Measurements from ENCODE around the gene DHX8. TPM values are rescaled to one million over a fixed set of nuclear protein-coding genes. Genes with fewer than 3 reads are reported as not detected.

DHX8 gene
- total RNA-seq (2014; rRNA removed) (34.5 and 41.9 TPM in 2 replicates), Bru-seq, nascent RNA (percentile 72 among the genes with signal in this experiment), BruChase-seq, experiment 1, labeled RNA remaining after a 6-hour chase (percentile 84 among the genes with signal in this experiment), BruChase-seq, experiment 2, labeled RNA remaining after a 2-hour chase (percentile 77 among the genes with signal in this experiment)
- long read RNA-seq, full-length matches to known transcripts = 39 of 69 reads
- long read RNA-seq, partial matches to known transcripts = 10 of 69 reads
- long read RNA-seq, other reads (novel, unspliced or antisense) = 20 of 69 reads

GRCh38 chr17:43483674-43484551 is at the start of gene DHX8:
DHX8 (plus strand) TSS chr17:43483975; CDS start chr17:43484038, 63 bp downstream.
- peak within 1 kb of the TSS; percentile 94 for H3K4me3 ChIP-seq (ENCODE audit: low read length)
- H2AFZ ChIP-seq (ENCODE audit: low read length) = peak within 1 kb of the TSS; percentile 93
- no peaks in the 10 kb centered on the region for H3K27me3 ChIP-seq (ENCODE audit: low read length)
- intact Hi-C loops (cut with micrococcal nuclease) = loop anchor here (2.0 kb wide), 1 partner anchor 89 kb away; no protein-coding TSS in a partner anchor
- TF ChIP-seq EZH2 (IDR thresholded peaks at IDR 0.05; ENCODE audit: low read length, unreplicated experiment) = no peak
- no peak for TF ChIP-seq EZH2phosphoT487 (IDR thresholded peaks at IDR 0.05; ENCODE audit: borderline replicate concordance, low read length)
- TF ChIP-seq, protein P1, sequence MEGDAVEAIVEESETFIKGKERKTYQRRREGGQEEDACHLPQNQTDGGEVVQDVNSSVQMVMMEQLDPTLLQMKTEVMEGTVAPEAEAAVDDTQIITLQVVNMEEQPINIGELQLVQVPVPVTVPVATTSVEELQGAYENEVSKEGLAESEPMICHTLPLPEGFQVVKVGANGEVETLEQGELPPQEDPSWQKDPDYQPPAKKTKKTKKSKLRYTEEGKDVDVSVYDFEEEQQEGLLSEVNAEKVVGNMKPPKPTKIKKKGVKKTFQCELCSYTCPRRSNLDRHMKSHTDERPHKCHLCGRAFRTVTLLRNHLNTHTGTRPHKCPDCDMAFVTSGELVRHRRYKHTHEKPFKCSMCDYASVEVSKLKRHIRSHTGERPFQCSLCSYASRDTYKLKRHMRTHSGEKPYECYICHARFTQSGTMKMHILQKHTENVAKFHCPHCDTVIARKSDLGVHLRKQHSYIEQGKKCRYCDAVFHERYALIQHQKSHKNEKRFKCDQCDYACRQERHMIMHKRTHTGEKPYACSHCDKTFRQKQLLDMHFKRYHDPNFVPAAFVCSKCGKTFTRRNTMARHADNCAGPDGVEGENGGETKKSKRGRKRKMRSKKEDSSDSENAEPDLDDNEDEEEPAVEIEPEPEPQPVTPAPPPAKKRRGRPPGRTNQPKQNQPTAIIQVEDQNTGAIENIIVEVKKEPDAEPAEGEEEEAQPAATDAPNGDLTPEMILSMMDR (conservative IDR thresholded peaks at IDR 0.05; ENCODE audit: low read depth, low read length) = peak; percentile 99
- no peaks in the 10 kb centered on the region for H3K9me3 ChIP-seq (ENCODE audit: low read length)
- ATAC-seq (peak; percentile 93), DNase-seq (peak; percentile 95)
- CTCF ChIA-PET = interaction anchor here (0.7 to 1.0 kb wide), 6 partner anchors 83 to 116 kb away, joined by 4 to 21 read pairs (median 7); partner anchors contain the start of gene ARL4D
- peak within 1 kb of the TSS; percentile 87 for H3K4me2 ChIP-seq (ENCODE audit: low read length)
- peaks cover 47% of the 10 kb centered on the region for H3K79me2 ChIP-seq (ENCODE audit: low read length)
- H3K9me2 ChIP-seq (replicated peaks; ENCODE audit: low read length) = no peaks in the 10 kb centered on the region
- peak within 1 kb of the TSS; percentile 65 for H3K27ac ChIP-seq (ENCODE audit: low read length)
- H3K9ac ChIP-seq (ENCODE audit: low read length) = peak within 1 kb of the TSS; percentile 80
- no peaks in the 10 kb centered on the region for H4K20me1 ChIP-seq (ENCODE audit: low read length)
- peaks cover 17% of the 10 kb centered on the region; the same call in 1 of the 2 replicates for H3K4me1 ChIP-seq (ENCODE audit: insufficient read depth, low read length)
- POLR2A ChIA-PET (ENCODE audit: unreplicated experiment) = interaction anchor here (0.5 to 1.7 kb wide), 5 partner anchors 28 to 116 kb away, joined by 3 to 9 read pairs (median 4); no protein-coding TSS in a partner anchor
- BruUV-seq (replicated peaks) = TSS peak; percentile 78
- no peaks in the 10 kb centered on the region; the same call in 1 of the 2 replicates for H3K36me3 ChIP-seq (ENCODE audit: low read depth, low read length)
- no peaks in the 10 kb centered on the region for H3F3A ChIP-seq (ENCODE audit: low read length, unreplicated experiment)

DNA sequence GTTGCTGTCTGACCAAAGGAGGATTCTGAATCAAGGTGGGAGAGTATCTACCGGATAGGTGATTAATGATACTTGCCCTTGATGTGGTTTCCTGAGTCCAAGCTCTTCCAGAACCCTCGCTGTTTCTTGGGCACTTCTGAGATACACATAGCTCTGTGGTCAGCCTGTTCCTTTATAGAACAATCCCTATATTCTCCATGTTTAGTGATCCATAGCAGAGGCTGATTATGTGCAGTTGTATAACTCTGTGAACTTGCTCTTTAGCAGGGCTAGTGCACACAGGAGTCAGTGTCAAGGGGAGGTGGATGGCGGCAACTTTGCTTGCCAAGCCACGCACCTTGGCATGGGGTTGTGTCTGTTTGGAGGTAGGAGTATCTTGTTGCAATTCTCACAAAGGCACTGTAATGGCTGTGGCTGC is 48.9 kb upstream of the DHX8 start:
- Histone ChIP-seq H3K9me2 (replicated peaks; ENCODE audit: low read length) (no peaks in the 10 kb centered on the region), H3K36me3 (ENCODE audit: low read depth, low read length) (no peaks in the 10 kb centered on the region), H3K4me1 (ENCODE audit: insufficient read depth, low read length) (peaks cover 18% of the 10 kb centered on the region), H2AFZ (ENCODE audit: low read length) (0 out of 2 replicates have a peak overlapping the region, but pooled peaks have one; percentile 1), H3F3A (ENCODE audit: low read length, unreplicated experiment) (no peaks in the 10 kb centered on the region), H3K27ac (ENCODE audit: low read length) (peak overlapping the region; percentile 84), H3K4me2 (ENCODE audit: low read length) (peak overlapping the region; percentile 42; the same call in 1 of the 2 replicates), H4K20me1 (ENCODE audit: low read length) (no peaks in the 10 kb centered on the region), H3K4me3 (ENCODE audit: low read length) (no peak overlapping the region), H3K9ac (ENCODE audit: low read length) (0 out of 2 replicates have a peak overlapping the region, but pooled peaks have one; percentile 44), H3K27me3 (ENCODE audit: low read length) (no peaks in the 10 kb centered on the region), H3K9me3 (ENCODE audit: low read length) (no peaks in the 10 kb centered on the region), H3K79me2 (ENCODE audit: low read length) (no peaks in the 10 kb centered on the region)
- BruUV-seq (replicated peaks) = no TSS peak
- ChIA-PET POLR2A (ENCODE audit: unreplicated experiment) (interaction anchor here (0.6 kb wide), 1 partner anchor 13 kb away, joined by 4 read pairs; no protein-coding TSS in a partner anchor), CTCF (interaction anchor here (0.7 kb wide), 1 partner anchor 10 kb away, joined by 3 read pairs; no protein-coding TSS in a partner anchor)
- intact Hi-C loops (cut with micrococcal nuclease) = no loop called here
- peak; percentile 85 for ATAC-seq
- TF ChIP-seq EZH2 (IDR thresholded peaks at IDR 0.05; ENCODE audit: low read length, unreplicated experiment) (no peak), EZH2phosphoT487 (IDR thresholded peaks at IDR 0.05; ENCODE audit: borderline replicate concordance, low read length) (no peak)
- TF ChIP-seq, protein P1 (conservative IDR thresholded peaks at IDR 0.05; ENCODE audit: low read depth, low read length) = no peak
- peak; percentile 82 for DNase-seq
